Activated CD4-positive, alpha-beta T cell treated with anti-CD3 and anti-CD28 coated beads, Interleukin-2, amount 10 ng/mL, durations not matched to agents 7 days and 5 days (primary cell): Measurements from ENCODE around the gene UVRAG. TPM values are rescaled to one million over a fixed set of nuclear protein-coding genes. Genes with fewer than 3 reads are reported as not detected.

Source experiments
- CTCF ChIA-PET: fragments of 350-600 bp; sonication (Branson Sonifier 250); formaldehyde crosslinking; loops from one replicate; lab custom pipeline; 2021; ENCODE audit warnings: antibody characterized with exemption; lab: Charles Lee
- POLR2A ChIA-PET: fragments of 350-600 bp; sonication (Branson Sonifier 250); formaldehyde crosslinking; loops from one replicate; lab custom pipeline; 2021; ENCODE audit warnings: antibody characterized with exemption; lab: Charles Lee
- DNase-seq: peaks from one replicate; pipeline ENCODE4 v3.0.0-alpha.2; 2020
- H3K27ac Mint-ChIP-seq: one replicate; pipeline ENCODE4 v1.8.0; 2021; ENCODE audit warnings: mild to moderate bottlenecking, moderate library complexity, mixed read lengths
- H3K27me3 Mint-ChIP-seq: one replicate; pipeline ENCODE4 v1.8.0; 2021; ENCODE audit warnings: mixed read lengths
- H3K36me3 Mint-ChIP-seq: one replicate; pipeline ENCODE4 v1.8.0; 2021; ENCODE audit warnings: low read depth, mixed read lengths
- H3K4me1 Mint-ChIP-seq: one replicate; pipeline ENCODE4 v1.8.0; 2021; ENCODE audit warnings: mixed read lengths
- H3K4me3 Mint-ChIP-seq: one replicate; pipeline ENCODE4 v1.8.0; 2021; ENCODE audit warnings: mild to moderate bottlenecking, moderate library complexity, mixed read lengths
- H3K9me3 Mint-ChIP-seq: one replicate; pipeline ENCODE4 v1.8.0; 2021; ENCODE audit warnings: mixed read lengths
- total RNA-seq, 2 experiments: library from RNA; stranded (reverse); gene quantifications; one replicate each; pipeline ENCODE4 v1.2.3, GENCODE V29; 2021

Gene UVRAG
- total RNA-seq, 2 experiments from 2014 or later: 16.8 to 17.0 TPM

- Mint-ChIP-seq H3K4me1 (peaks cover 30% of the 10 kb centered on the region), H3K27ac (no peak overlapping the region), H3K9me3 (no peaks in the 10 kb centered on the region), H3K36me3 (no peaks in the 10 kb centered on the region), H3K4me3 (no peak overlapping the region), H3K27me3 (no peaks in the 10 kb centered on the region)
- ChIA-PET CTCF (interaction anchor here (0.6 to 1.4 kb wide), 4 partner anchors 8 to 878 kb away, joined by 3 to 4 read pairs (median 3); no protein-coding TSS in a partner anchor), POLR2A (interaction anchor here (0.6 kb wide), 1 partner anchor 32 kb away, joined by 4 read pairs; no protein-coding TSS in a partner anchor)
- DNase-seq: no peak
Measured at GRCh38 chr11:75777461-75778110, 37.4 kb upstream of the UVRAG start.

GRCh38 chr11:75778962-75779361, 36.0 kb upstream of the UVRAG start:
- no peaks in the 10 kb centered on the region for H3K27me3 Mint-ChIP-seq
- no peak overlapping the region for H3K4me3 Mint-ChIP-seq
- CTCF ChIA-PET: interaction anchor here (0.6 to 2.5 kb wide), 3 partner anchors 12 to 69 kb away, joined by 3 to 8 read pairs (median 3); no protein-coding TSS in a partner anchor
- no peaks in the 10 kb centered on the region for H3K36me3 Mint-ChIP-seq
- no peaks in the 10 kb centered on the region for H3K9me3 Mint-ChIP-seq
- no peak for DNase-seq
- POLR2A ChIA-PET: interaction anchor here (0.7 kb wide), 1 partner anchor 12 kb away, joined by 6 read pairs; no protein-coding TSS in a partner anchor
- H3K27ac Mint-ChIP-seq: no peak overlapping the region
- H3K4me1 Mint-ChIP-seq: peaks cover 27% of the 10 kb centered on the region

GRCh38 chr11:75779960-75780359, 35.0 kb upstream of the UVRAG start:
- no peak overlapping the region for H3K27ac Mint-ChIP-seq
- peaks cover 27% of the 10 kb centered on the region for H3K4me1 Mint-ChIP-seq
- H3K9me3 Mint-ChIP-seq: no peaks in the 10 kb centered on the region
- H3K27me3 Mint-ChIP-seq: no peaks in the 10 kb centered on the region
- H3K36me3 Mint-ChIP-seq: no peaks in the 10 kb centered on the region
- CTCF ChIA-PET: interaction anchor here (1.8 to 2.5 kb wide), 2 partner anchors 11 to 16 kb away, joined by 3 to 8 read pairs; no protein-coding TSS in a partner anchor
- no peak for DNase-seq
- H3K4me3 Mint-ChIP-seq: no peak overlapping the region
- POLR2A ChIA-PET: no interaction called here

- Mint-ChIP-seq H3K9me3 (no peaks in the 10 kb centered on the region), H3K4me3 (no peak overlapping the region), H3K36me3 (no peaks in the 10 kb centered on the region), H3K4me1 (peaks cover 27% of the 10 kb centered on the region), H3K27ac (no peak overlapping the region), H3K27me3 (no peaks in the 10 kb centered on the region)
- ChIA-PET POLR2A (no interaction called here), CTCF (no interaction called here)
- DNase-seq: no peak
Measured at GRCh38 chr11:75780888-75781287, 34.1 kb upstream of the UVRAG start.

- no peaks in the 10 kb centered on the region for H3K36me3 Mint-ChIP-seq
- H3K9me3 Mint-ChIP-seq: no peaks in the 10 kb centered on the region
- no peaks in the 10 kb centered on the region for H3K27me3 Mint-ChIP-seq
- CTCF ChIA-PET: no interaction called here
- POLR2A ChIA-PET: no interaction called here
- H3K4me3 Mint-ChIP-seq: no peak overlapping the region
- no peak overlapping the region for H3K27ac Mint-ChIP-seq
- peaks cover 27% of the 10 kb centered on the region for H3K4me1 Mint-ChIP-seq
- no peak for DNase-seq
Measured at GRCh38 chr11:75781296-75781695, 33.7 kb upstream of the UVRAG start.

GRCh38 chr11:75781831-75782230, 33.2 kb upstream of the UVRAG start:
- H3K36me3 Mint-ChIP-seq: no peaks in the 10 kb centered on the region
- CTCF ChIA-PET: no interaction called here

GRCh38 chr11:75782540-75783263, 32.3 kb upstream of the UVRAG start:
- Mint-ChIP-seq H3K9me3 (no peaks in the 10 kb centered on the region), H3K27me3 (no peaks in the 10 kb centered on the region), H3K4me3 (no peak overlapping the region), H3K4me1 (peaks cover 16% of the 10 kb centered on the region), H3K36me3 (no peaks in the 10 kb centered on the region), H3K27ac (no peak overlapping the region)
- ChIA-PET POLR2A (no interaction called here), CTCF (interaction anchor here (1.4 kb wide), 1 partner anchor 10 kb away, joined by 3 read pairs; no protein-coding TSS in a partner anchor)
- DNase-seq: no peak

More at GRCh38 chr11:75781831-75782230, 33.2 kb upstream of the UVRAG start:
- no peak for DNase-seq
- POLR2A ChIA-PET: no interaction called here
- no peak overlapping the region for H3K4me3 Mint-ChIP-seq
- H3K27ac Mint-ChIP-seq: no peak overlapping the region
- H3K4me1 Mint-ChIP-seq: peaks cover 25% of the 10 kb centered on the region
- no peaks in the 10 kb centered on the region for H3K9me3 Mint-ChIP-seq
- no peaks in the 10 kb centered on the region for H3K27me3 Mint-ChIP-seq

- H3K4me3 Mint-ChIP-seq: no peak overlapping the region
- no peaks in the 10 kb centered on the region for H3K36me3 Mint-ChIP-seq
- H3K27me3 Mint-ChIP-seq: no peaks in the 10 kb centered on the region
- H3K9me3 Mint-ChIP-seq: no peaks in the 10 kb centered on the region
- H3K4me1 Mint-ChIP-seq: peaks cover 9% of the 10 kb centered on the region
- DNase-seq: no peak
- POLR2A ChIA-PET: no interaction called here
- CTCF ChIA-PET: interaction anchor here (1.3 to 1.7 kb wide), 3 partner anchors 10 to 44 kb away, joined by 3 to 4 read pairs (median 3); no protein-coding TSS in a partner anchor
- no peak overlapping the region for H3K27ac Mint-ChIP-seq
Measured at GRCh38 chr11:75783416-75784084, 31.5 kb upstream of the UVRAG start.

GRCh38 chr11:75784085-75784478, 30.9 kb upstream of the UVRAG start:
- peaks cover 9% of the 10 kb centered on the region for H3K4me1 Mint-ChIP-seq
- no peaks in the 10 kb centered on the region for H3K27me3 Mint-ChIP-seq
- no peak for DNase-seq
- no peak overlapping the region for H3K27ac Mint-ChIP-seq
- no peak overlapping the region for H3K4me3 Mint-ChIP-seq
- no peaks in the 10 kb centered on the region for H3K9me3 Mint-ChIP-seq
- CTCF ChIA-PET: interaction anchor here (1.3 to 1.7 kb wide), 3 partner anchors 11 to 44 kb away, joined by 3 to 4 read pairs (median 3); no protein-coding TSS in a partner anchor
- no peaks in the 10 kb centered on the region for H3K36me3 Mint-ChIP-seq
- POLR2A ChIA-PET: no interaction called here

GRCh38 chr11:75784506-75784905, 30.5 kb upstream of the UVRAG start:
- no peak for DNase-seq
- Mint-ChIP-seq H3K9me3 (no peaks in the 10 kb centered on the region), H3K4me3 (no peak overlapping the region), H3K36me3 (no peaks in the 10 kb centered on the region), H3K4me1 (peaks cover 9% of the 10 kb centered on the region), H3K27me3 (no peaks in the 10 kb centered on the region), H3K27ac (no peak overlapping the region)
- ChIA-PET POLR2A (no interaction called here), CTCF (interaction anchor here (1.3 to 1.7 kb wide), 2 partner anchors 16 to 43 kb away, joined by 3 to 4 read pairs; no protein-coding TSS in a partner anchor)

GRCh38 chr11:75785187-75785586, 29.8 kb upstream of the UVRAG start:
- DNase-seq: no peak
- Mint-ChIP-seq H3K9me3 (no peaks in the 10 kb centered on the region), H3K4me1 (peaks cover 5% of the 10 kb centered on the region), H3K27ac (no peak overlapping the region), H3K36me3 (no peaks in the 10 kb centered on the region), H3K4me3 (no peak overlapping the region), H3K27me3 (no peaks in the 10 kb centered on the region)
- CTCF ChIA-PET: interaction anchor here (1.2 to 1.7 kb wide), 3 partner anchors 8 to 105 kb away, joined by 4 read pairs; no protein-coding TSS in a partner anchor
- POLR2A ChIA-PET: no interaction called here

GRCh38 chr11:75786101-75786736, 28.8 kb upstream of the UVRAG start:
- POLR2A ChIA-PET: no interaction called here
- Mint-ChIP-seq H3K4me3 (no peak overlapping the region), H3K4me1 (peaks cover 4% of the 10 kb centered on the region), H3K27me3 (no peaks in the 10 kb centered on the region), H3K9me3 (no peaks in the 10 kb centered on the region), H3K36me3 (no peaks in the 10 kb centered on the region), H3K27ac (no peak overlapping the region)
- CTCF ChIA-PET: interaction anchor here (1.2 to 1.6 kb wide), 2 partner anchors 9 to 104 kb away, joined by 4 read pairs; no protein-coding TSS in a partner anchor
- no peak for DNase-seq
